Measurements from ENCODE around the gene ARMH1.
"Not testable (repeated sequence)": the region's sequence is repeated elsewhere in the genome, so short reads cannot be mapped to it uniquely, and the experiment has no call there.

The ARMH1 gene

DNA sequence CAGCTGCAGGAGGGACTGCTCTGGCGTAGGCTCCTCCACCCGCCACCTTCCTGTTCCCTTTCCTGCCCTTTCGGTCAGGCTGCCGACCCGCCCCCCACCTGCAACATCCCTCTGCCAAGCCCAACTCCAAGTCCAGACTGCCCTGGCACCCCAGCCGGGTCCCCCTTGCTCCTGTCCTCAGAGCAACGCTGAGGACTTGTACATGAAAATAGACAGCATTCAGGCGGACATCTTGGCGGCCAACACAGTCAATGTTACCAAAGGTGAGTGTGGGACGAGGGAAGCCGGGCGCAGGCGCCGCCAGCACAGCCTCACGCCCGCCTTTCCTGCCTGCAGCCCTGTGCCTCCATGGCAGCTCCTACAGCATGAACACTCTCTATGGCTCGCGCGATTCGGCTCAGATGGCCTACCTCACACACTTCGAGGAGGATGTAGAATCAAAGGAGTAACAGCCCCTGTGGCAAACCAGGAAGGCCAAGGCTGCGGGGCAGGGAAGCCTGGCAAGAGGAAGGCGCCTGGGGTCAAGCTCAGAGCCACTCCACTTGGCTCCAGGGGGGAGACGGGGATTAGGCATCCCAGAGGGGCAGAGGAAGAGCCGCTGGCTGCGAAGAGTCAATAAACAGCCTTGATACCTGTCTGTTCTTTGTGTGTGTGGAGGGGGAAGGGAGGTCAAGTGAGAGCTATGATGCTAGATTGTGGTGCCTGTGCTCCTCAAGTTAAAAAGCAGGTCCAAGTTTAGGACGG is 50.6 kb downstream of the ARMH1 start:
- DNase-seq = no peak

DNA sequence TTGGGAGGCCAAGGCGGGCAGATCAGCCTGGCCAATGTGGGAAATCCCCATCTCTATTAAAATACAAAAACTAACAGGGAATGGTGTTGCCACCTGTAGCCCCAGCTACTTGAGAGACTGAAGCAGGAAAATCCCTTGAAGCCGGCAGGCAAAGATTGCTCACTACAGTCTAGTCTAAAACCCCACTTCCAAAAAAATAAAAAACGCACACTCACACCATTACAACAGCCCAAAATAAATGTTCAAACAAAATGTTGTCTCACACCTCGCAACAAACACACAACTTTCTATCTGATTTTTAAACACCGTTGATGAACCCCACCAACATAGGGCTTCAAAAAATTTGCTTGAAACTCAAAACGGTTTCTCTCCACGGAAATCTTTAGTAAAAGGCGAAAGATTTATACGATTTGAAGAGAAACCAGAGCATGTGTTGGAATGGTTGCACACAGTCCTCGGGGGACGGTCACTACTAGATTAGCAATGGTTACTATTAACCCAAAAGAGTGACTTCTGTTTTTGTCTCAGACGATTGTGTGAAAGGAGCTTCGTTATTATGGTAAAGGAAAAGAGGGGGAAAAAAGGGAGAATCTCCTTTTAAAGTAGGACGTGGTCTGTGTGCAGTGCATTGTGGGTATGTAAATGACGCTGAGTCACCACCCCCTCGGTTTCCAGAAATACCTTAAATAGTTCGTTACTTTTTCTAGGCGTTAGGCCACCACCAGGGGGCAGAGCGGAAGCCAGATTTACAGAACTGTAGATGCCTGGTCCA is 56.4 kb downstream of the ARMH1 start, which contains the start of gene RNU5D-1:
Gene RNU5D-1 (minus strand): TSS at position 430 of the 772 bp plus-strand sequence.
- peak; percentile 82 to 94 for DNase-seq

DNA sequence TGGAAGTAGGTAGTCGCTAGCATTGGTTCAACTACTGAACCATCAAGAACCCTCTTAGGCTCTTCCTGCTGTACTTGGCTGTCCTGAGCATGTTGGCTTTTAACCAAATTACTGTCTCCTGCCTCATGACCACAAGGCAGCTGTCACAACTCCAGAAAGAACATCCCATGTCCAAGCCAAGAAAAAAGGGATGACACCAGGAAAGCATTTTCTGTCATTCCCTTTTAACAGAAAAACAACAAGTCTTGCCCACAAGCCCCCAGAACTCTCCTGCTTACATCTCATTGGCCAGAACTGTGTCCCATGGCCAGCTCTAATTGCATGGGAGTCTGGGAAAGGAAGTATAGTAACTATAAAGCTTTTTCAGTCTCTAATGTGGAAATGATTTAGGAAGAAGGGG is 58.9 kb downstream of the ARMH1 start:
- DNase-seq = no peak

DNA sequence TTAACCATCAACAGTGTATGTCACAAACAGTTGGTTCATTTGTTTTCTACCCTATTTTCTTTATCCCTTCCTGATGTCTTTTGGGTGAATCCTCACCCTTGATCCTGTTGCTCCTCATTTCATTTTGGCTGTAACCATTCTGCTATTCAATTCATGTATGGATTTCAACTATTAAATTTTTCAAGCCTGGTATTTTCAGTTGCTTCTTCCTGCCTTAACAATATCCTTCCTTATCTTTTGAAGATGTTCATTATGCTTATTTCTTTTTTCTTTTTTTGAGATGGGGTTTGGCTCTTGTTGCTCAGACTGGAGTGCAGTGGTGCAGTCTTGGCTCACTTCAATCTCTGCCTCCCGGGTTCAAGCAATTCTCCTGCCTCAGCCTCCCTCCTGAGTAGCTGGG is 59.3 kb downstream of the ARMH1 start:
- no peak for DNase-seq

DNA sequence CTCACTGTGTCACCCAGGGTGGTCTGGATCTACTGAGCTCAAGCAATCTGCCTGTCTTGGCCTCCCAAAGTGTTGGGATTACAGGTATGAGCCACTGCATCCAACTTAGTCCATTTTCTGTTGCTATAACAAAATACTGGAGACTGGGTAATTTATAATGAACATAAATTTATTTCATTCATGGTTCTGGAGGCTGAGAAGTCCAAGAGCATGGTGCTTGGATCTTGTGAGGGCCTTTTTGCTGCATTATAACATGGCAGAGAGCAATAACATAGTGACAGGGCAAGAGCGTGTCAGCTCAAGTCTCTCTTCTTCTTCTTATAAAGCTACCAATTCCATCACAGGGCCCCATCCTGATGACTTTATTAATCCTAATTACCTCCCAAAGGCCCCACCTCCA is 61.5 kb downstream of the ARMH1 start:
- no peak for DNase-seq

GRCh38 chr1:44738953-44739306 is 64.4 kb downstream of the ARMH1 start:
- DNase-seq = not testable (repeated sequence)

GRCh38 chr1:44739307-44740178 is 65.0 kb downstream of the ARMH1 start, which contains the start of gene KIF2C:
KIF2C (plus strand) TSS chr1:44739837; CDS start chr1:44739933, 96 bp downstream.
- peak; percentile 79 to 94 for DNase-seq

GRCh38 chr1:44740179-44740617 is 65.7 kb downstream of the ARMH1 start:
- DNase-seq = no peak

- no peak for DNase-seq
These were observed 68.7 kb downstream of the ARMH1 start for GRCh38 chr1:44743211-44743610.

DNA sequence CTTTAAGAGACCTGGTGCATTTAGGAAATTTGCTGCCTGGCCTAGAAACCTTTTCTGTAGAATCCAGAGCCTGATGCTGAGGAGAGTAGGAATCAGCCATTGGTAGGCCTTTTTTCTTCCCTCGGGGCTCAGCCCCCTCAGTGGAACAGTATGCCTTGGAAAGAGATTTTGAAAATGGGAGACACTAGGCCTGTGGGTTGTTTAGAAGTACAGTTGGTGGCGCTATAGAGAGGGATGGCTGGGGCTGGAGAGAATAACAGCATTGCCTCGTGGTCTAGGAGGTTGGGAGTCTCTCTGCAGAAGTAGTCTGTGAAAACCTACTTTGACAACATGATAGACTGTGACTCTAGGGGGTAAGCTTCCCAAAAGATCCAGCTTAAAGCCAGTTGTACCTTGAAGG is 73.4 kb downstream of the ARMH1 start:
- DNase-seq = no peak

DNA sequence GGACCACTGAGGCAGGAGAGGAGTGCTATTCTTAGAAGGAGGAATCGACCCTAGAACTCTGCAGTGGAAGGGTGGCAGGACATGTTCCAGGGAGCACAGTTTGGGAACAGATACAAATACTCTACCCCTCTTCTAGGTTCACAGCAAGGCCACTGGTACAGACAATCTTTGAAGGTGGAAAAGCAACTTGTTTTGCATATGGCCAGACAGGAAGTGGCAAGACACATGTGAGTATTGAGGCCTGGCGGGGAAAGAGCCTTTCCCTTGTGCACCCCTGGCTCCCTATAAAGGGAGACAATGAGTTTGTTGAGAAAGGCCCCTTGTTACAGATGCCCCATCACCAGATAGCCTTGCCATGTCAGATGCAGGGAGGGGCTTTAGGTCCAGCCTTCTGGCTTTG is 82.9 kb downstream of the ARMH1 start:
- DNase-seq = no peak

DNA sequence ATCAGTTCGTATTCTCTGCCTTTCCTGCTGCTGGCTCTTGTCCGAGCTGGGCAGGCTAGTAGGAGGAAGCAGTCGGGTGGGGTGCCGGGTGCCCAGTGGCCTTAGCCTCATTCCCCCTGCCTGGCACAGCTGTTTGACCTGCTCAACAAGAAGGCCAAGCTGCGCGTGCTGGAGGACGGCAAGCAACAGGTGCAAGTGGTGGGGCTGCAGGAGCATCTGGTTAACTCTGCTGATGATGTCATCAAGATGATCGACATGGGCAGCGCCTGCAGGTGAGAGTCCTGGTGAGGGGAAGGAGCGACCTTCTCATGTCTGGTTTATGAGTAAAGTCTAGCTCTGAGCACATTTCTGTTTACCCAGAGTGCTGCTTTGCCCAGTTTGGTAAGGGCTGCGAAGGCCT is 84.6 kb downstream of the ARMH1 start:
- no peak for DNase-seq

- no peak for DNase-seq
These were observed 86.4 kb downstream of the ARMH1 start for GRCh38 chr1:44760876-44761275.

GRCh38 chr1:44766421-44766820 is 91.9 kb downstream of the ARMH1 start:
- not testable (repeated sequence) for DNase-seq
